HK-2 (cell line): ENCODE measurements around the gene GLI1.

ENCODE experiments used
- DNase-seq: peaks from one replicate; pipeline ENCODE4 v3.0.0-alpha.2; 2018; ENCODE audit not compliant: unreplicated experiment

The GLI1 gene

DNA sequence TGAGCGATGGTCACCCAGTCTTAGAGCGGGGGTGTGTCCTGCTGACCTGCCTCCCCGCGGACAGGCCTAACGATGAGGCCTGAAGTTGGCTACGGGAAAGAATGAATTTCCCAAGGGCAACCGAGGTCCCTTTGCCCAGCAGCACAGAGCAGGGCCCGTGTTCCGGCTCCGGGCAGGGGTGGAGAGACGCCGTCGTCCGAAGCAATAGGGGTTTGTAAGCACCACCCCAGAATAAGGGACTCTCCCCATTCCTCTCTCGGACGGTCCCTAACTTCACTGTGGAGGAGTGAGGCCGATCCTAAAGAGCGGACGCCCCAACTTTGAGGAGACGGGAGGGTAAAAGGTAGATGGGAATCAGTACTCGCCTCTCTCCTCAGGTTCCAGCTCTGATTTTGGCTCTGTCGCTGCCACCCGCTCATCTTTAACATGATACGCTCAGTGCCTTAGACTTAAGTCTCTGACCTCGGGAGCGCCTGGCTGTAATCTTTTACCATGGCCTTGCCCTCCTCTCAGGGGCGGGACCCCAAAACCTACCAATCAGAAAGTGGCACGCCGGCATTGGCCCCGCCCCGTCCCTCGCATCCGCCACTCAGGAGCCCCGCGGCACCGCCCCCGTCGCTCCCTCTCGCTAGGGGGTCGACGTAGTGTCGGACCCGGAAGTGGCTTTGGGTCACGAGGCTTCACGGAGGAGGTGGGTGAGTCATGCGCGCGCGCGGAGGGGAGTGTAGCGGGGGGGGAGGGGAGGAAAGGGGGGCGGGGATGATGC lies 60.7 kb downstream of the GLI1 start, which contains the start of gene DDIT3:
Gene DDIT3, minus strand, starts transcription at position 462 of the 766 bp plus-strand sequence. CDS start 3,108 bp downstream, outside the sequence.
- DNase-seq = peak; percentile 100

DNA sequence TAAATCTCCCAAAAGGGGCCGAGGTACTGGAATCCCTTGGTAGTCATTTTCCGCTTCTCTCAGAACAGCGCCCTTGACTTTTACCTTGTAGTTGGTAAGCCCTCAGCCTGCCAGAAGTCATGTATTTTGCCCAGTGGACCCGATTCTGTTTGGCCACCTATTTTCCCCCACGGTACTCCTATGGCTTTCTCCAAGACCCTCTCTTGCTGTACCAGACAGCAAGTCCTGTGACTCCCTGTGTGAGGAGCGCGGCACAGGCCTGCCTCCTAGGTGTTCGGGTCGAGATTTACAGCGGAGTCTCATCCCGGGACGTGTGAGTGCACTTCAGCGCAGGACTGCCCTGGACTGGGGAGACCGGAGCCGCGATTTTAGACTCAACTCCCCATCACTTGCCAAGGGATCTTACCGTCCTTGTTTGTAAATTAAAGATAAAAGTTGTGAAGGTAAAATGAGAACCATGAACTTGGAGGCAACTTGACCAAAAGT lies 62.0 kb downstream of the GLI1 start:
- peak; percentile 59 for DNase-seq
